ENCODE measurements around the gene GJA4. TPM values are rescaled to one million over a fixed set of nuclear protein-coding genes. Genes with fewer than 3 reads are reported as not detected.
A peak's percentile ranks its signal among the peaks of the same experiment; 100 is the strongest.

The GJA4 gene
- total RNA-seq, 4 donors from 2014 or later: 14.4 to 41.4 (median 27.7) TPM

GRCh38 chr1:34781071-34781843 lies 11.5 kb upstream of the GJA4 start, which contains the start of gene GJB3:
Gene GJB3, plus strand, starts transcription at chr1:34781214. Its CDS starts 3,549 bp downstream, at chr1:34784763.
- intact Hi-C loops (cut with DNase I; ENCODE audit: low total_unique reads): no loop called here
- ATAC-seq: no peak

GRCh38 chr1:34781844-34782391 lies 10.9 kb upstream of the GJA4 start:
- Histone ChIP-seq H3K27ac (no peak overlapping the region), H3K9me3 (no peaks in the 10 kb centered on the region), H3K4me1 (peaks cover 2 to 7% of the 10 kb centered on the region in 2 donors), H3K36me3 (no peaks in the 10 kb centered on the region), H3K27me3 (peaks cover 43 to 48% (median 45%) of the 10 kb centered on the region in 3 donors), H3K4me3 (peak overlapping the region in 2 of 4 donors; percentile 22 to 43)
- ATAC-seq: no peak
- in situ Hi-C loops (cut with MboI; ENCODE audit: low sequenced_read_pairs in 4 of 4): no loop called here
- intact Hi-C loops (cut with DNase I; ENCODE audit: low total_unique reads): no loop called here
- TF ChIP-seq CTCF (IDR thresholded peaks at IDR 0.05 in 4 of 5, conservative IDR thresholded peaks at IDR 0.05 in 1 of 5): no peak
- TF ChIP-seq POLR2A (IDR thresholded peaks at IDR 0.05): no peak
- no peak for DNase-seq

More at GRCh38 chr1:34781071-34781843, 11.5 kb upstream of the GJA4 start, which contains the start of gene GJB3:
- H3K4me1 ChIP-seq: peaks cover 0 to 7% of the 10 kb centered on the region in 2 donors
- no peaks in the 10 kb centered on the region for H3K9me3 ChIP-seq
- no peak within 1 kb of the TSS for H3K27ac ChIP-seq
- peaks cover 43 to 48% (median 45%) of the 10 kb centered on the region in 3 donors for H3K27me3 ChIP-seq
- peak within 1 kb of the TSS; percentile 16 to 43 (median 24) for H3K4me3 ChIP-seq
- H3K36me3 ChIP-seq: no peaks in the 10 kb centered on the region
- DNase-seq: no peak
- no peak for TF ChIP-seq CTCF (IDR thresholded peaks at IDR 0.05 in 4 of 5, conservative IDR thresholded peaks at IDR 0.05 in 1 of 5)
- in situ Hi-C loops (cut with MboI; ENCODE audit: low sequenced_read_pairs in 4 of 4): no loop called here

GRCh38 chr1:34784751-34785221 lies 8.0 kb upstream of the GJA4 start:
- no peak for ATAC-seq
- in situ Hi-C loops (cut with MboI; ENCODE audit: low sequenced_read_pairs in 4 of 4): loop anchor here in 1 of 4 donors (5.0 kb wide), 1 partner anchor 68 kb away; no protein-coding TSS in a partner anchor
- no peak overlapping the region for H3K4me3 ChIP-seq
- no peak overlapping the region for H3K27ac ChIP-seq
- H3K9me3 ChIP-seq: no peaks in the 10 kb centered on the region
- H3K27me3 ChIP-seq: peaks cover 29 to 34% (median 33%) of the 10 kb centered on the region in 3 donors
- H3K36me3 ChIP-seq: no peaks in the 10 kb centered on the region
- intact Hi-C loops (cut with DNase I; ENCODE audit: low total_unique reads): loop anchor here (5.0 kb wide), 1 partner anchor 83 kb away; no protein-coding TSS in a partner anchor
- H3K4me1 ChIP-seq: peaks cover 3 to 7% of the 10 kb centered on the region in 2 donors
- TF ChIP-seq POLR2A (IDR thresholded peaks at IDR 0.05) (no peak), CTCF (IDR thresholded peaks at IDR 0.05 in 4 of 5, conservative IDR thresholded peaks at IDR 0.05 in 1 of 5) (no peak)
- DNase-seq: no peak

- Histone ChIP-seq H3K27ac (no peak overlapping the region), H3K27me3 (peaks cover 23 to 31% (median 27%) of the 10 kb centered on the region in 3 donors), H3K36me3 (no peaks in the 10 kb centered on the region), H3K4me1 (peaks cover 3 to 7% of the 10 kb centered on the region in 2 donors), H3K4me3 (no peak overlapping the region), H3K9me3 (no peaks in the 10 kb centered on the region)
- no peak for TF ChIP-seq CTCF (IDR thresholded peaks at IDR 0.05 in 4 of 5, conservative IDR thresholded peaks at IDR 0.05 in 1 of 5)
- no peak for TF ChIP-seq POLR2A (IDR thresholded peaks at IDR 0.05)
- DNase-seq (no peak), ATAC-seq (no peak)
- in situ Hi-C loops (cut with MboI; ENCODE audit: low sequenced_read_pairs in 4 of 4) (loop anchor here in 1 of 4 donors (5.0 kb wide), 1 partner anchor 67 kb away; no protein-coding TSS in a partner anchor), intact Hi-C loops (cut with DNase I; ENCODE audit: low total_unique reads) (loop anchor here (5.0 kb wide), 1 partner anchor 82 kb away; no protein-coding TSS in a partner anchor)
Observed at GRCh38 chr1:34785231-34785874, 7.4 kb upstream of the GJA4 start.

All from gastrocnemius medialis (tissue), 4 donors.